Stimulated activated CD8-positive, alpha-beta memory T cell treated with anti-CD3 and anti-CD28 coated beads, Interleukin-2, amount 100 ng/mL, for 48 hours (primary cell): ENCODE measurements around the gene GIMAP5.
"Not testable (repeated sequence)": the region's sequence is repeated elsewhere in the genome, so short reads cannot be mapped to it uniquely, and the experiment has no call there.

ENCODE experiments used
- DNase-seq, 2 donors: peaks; one replicate each; pipeline ENCODE4 v3.0.0-alpha.2; 2020; ENCODE audit warnings: low read depth in 2 of 2

GIMAP5 gene

GRCh38 chr7:150774131-150774530, 36.9 kb downstream of the GIMAP5 start:
- not testable (repeated sequence) for DNase-seq

DNA sequence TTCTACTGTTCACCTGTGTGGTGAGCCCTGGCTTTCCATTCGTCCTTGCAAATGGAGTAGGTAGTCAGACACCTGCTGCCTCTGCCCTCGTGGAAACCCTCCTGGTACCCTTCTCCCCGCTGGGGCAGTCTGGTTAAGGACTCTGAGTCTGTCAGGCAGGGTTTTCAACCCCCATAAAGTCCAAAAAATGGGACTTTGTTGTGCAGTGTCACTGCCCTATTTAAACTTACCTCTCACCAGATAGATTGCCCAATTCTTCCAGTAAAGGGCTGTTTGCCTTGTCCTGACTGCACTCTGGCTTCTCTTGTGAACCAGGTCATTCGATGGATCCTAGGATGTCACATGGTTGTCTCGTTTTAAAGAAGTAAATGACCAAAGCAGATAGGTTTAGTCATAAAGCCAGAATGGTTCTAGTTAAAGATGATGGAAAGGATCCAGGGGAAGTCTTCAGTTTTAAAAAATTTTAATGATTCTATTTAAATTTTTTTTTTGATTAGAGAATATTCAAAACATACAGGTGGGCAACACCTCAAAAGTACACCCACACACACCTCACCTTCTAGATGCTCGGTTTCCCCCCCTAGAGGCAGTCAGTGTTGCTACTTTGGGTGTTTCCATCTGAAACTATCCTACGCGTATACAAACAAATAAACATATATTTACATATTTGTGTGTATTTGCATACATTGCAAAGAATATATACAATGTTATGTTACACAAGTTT, 41.0 kb downstream of the GIMAP5 start:
- DNase-seq: no peak

GRCh38 chr7:150778738-150779301, 41.6 kb downstream of the GIMAP5 start:
- DNase-seq: peak; percentile 65 to 74

- DNase-seq: no peak
Observed at GRCh38 chr7:150780292-150780691, 43.1 kb downstream of the GIMAP5 start.

GRCh38 chr7:150781103-150781502, 43.9 kb downstream of the GIMAP5 start:
- DNase-seq: no peak

GRCh38 chr7:150781961-150782360, 44.7 kb downstream of the GIMAP5 start:
- no peak for DNase-seq

GRCh38 chr7:150784120-150784736, 47.0 kb downstream of the GIMAP5 start:
- DNase-seq: no peak

DNA sequence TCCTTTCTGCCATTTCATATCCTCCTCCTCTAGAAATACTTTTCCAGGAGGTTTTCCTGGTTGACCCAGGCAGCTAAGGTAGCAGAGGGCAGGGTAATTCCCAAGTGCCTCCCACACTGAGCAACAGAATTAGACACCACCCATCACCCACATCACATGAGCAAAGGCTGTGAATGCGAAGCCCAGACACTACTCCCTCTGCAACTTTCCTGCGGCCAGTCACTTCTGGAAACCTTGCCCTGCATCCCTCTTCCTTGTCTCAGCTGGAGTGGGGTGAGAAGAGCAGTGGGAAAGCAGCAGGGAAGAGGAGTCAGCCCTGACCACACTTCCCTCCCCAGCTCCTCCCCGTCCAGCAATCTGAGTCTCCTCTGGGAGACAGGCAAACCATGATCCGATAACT, 47.7 kb downstream of the GIMAP5 start:
- DNase-seq: no peak

DNA sequence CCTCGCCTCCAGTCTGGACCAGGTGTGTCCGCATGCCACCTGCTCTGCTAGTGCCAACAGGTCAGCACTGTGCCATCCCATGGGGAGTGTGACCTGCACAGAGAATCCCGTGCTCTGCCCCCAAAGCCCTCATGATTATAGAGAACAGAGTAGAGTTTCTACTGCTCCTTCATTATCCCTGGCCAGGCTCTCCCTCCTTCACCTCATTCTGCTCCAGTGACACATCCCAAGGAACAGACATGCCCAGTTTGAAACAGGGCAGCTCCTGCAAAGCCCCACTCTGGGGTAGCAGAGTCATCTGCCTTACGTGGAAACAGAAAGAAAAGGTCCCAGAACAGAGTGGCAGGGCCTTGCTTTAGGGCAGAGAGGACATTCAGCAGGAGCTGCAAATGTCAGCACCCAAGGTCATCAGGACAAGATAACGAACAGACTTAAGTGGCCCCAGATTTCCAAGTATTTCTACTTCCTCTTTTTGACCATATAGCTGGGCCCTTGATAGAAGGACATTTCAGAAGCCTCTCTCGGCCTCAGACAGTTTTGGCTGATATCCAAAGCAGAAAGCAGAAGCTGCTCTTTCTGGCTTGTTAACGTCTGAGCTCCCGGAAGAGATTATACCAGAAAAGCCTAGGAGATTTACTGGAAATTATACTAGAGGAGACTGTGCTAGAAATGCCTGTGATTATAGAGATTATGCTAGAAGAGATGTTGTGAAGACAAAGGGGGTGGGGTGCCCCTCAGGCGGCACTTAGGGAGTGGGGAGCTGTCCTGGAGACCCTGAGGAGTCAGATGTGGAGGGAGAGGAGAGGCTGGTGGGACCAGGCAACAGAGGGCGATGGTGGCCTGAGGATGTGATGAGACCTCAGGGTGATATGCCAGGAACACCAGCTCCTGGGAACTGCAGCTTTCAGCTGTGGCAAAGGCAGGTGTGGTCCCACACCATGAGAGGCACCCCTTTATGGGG, 50.4 kb downstream of the GIMAP5 start:
- DNase-seq: no peak

- no peak for DNase-seq
Observed at GRCh38 chr7:150788474-150789269, 51.5 kb downstream of the GIMAP5 start.

- no peak for DNase-seq
Observed at GRCh38 chr7:150790416-150791075, 53.3 kb downstream of the GIMAP5 start.

GRCh38 chr7:150791304-150791703, 54.1 kb downstream of the GIMAP5 start:
- DNase-seq: no peak

DNA sequence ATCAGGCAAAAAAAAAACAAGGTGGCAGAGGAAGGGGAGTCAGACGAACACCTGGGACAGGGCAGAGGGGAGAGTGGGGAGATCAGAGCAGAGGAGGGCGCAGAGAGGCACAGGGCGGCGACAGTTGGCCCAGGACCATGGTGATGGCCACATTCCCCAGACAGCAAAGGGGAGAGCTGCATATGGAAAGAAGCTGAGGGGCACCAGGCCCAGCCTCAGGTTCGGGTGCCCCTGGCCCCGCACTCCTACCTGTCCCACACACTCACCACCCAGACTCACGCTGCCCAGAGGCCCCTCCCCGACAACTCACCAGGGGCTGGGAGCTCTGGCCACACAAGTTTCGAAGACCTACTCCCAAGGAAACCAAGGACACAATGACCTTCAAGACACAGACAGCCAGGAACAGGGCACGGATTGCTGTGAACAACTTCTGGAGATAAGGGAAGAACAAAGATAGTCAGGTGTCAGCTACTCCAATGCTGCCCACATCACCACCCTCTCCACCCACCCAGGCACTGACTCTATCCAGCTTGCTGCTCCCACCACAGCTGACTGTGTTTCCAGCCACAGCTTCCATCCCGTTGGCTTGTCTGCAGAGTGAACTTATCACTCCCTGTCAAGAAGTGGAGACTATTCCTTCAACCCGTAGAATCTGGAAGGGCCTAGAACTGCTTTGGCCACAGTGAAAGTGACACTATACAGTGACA, 54.7 kb downstream of the GIMAP5 start:
- DNase-seq: no peak
